Tibial nerve (tissue), 4 donors: ENCODE measurements around the gene UBE2G2. TPM values are rescaled to one million over a fixed set of nuclear protein-coding genes. Genes with fewer than 3 reads are reported as not detected.

Experiments
- DNase-seq, 2 donors: peaks; one replicate each; pipeline ENCODE4 v3.0.0-alpha.2; 2019; ENCODE audit warnings: low spot score in 2 of 2
- H3K27ac ChIP-seq, 4 donors: fragments of 200-600 bp; sonication (generic) in 3 of 4; one replicate each; pipeline ENCODE4 v1.5.1; 2017 to 2019; ENCODE audit warnings: mild to moderate bottlenecking in 1 of 4
- H3K27me3 ChIP-seq, 2 donors: fragments of 200-600 bp; sonication (generic) in 1 of 2; one replicate each; pipeline versions ENCODE4 v1.5.1 to v1.6.0; 2017 to 2019
- H3K36me3 ChIP-seq, 3 donors: fragments of 200-600 bp; sonication (generic); one replicate each; pipeline ENCODE4 v1.5.1; 2018 to 2019
- H3K4me1 ChIP-seq, 4 donors: fragments of 200-600 bp; sonication (generic) in 3 of 4; one replicate each; pipeline ENCODE4 v1.5.1; 2017 to 2019
- H3K4me3 ChIP-seq, 4 donors: fragments of 200-600 bp; sonication (generic) in 3 of 4; one replicate each; pipeline ENCODE4 v1.5.1; 2017 to 2019; ENCODE audit warnings: mild to moderate bottlenecking in 1 of 4, moderate library complexity in 1 of 4
- H3K9me3 ChIP-seq, 4 donors: fragments of 200-600 bp; sonication (generic) in 3 of 4; one replicate each; pipeline ENCODE4 v1.5.1; 2017 to 2019
- EP300 ChIP-seq, 2 donors: sonication (generic); formaldehyde crosslinking; IDR thresholded peaks; one replicate each; pipeline ENCODE4 v1.6.1; 2017; ENCODE audit warnings: antibody characterized with exemption in 2 of 2, mild to moderate bottlenecking in 1 of 2
- POLR2A ChIP-seq, 2 donors: fragments of 450-650 bp; IDR thresholded peaks; one replicate each; pipeline ENCODE4 v1.6.1; 2017; ENCODE audit warnings: antibody characterized with exemption in 2 of 2, mild to moderate bottlenecking in 2 of 2, moderate library complexity in 2 of 2
- WGBS, 2 donors: methylation state at CpG; one replicate each; pipeline ENCODE4 v1.1.5; 2018; 5-methylcytosine and 5-hydroxymethylcytosine counted together
- total RNA-seq, 4 donors: library from RNA; depleted of rRNA; stranded (reverse); fragments of >200 nt; gene quantifications; one replicate each; pipeline ENCODE4 v1.1.0, GENCODE V29; 2016
- TF ChIP-seq, protein P1 (sequence below), 5 experiments: fragments of 200-600 bp in 3 of 5; fragments of 450-650 bp in 2 of 5; sonication (generic) in 3 of 5; IDR thresholded peaks; one replicate each; pipeline ENCODE4 v1.5.1; 2016 to 2019; ENCODE audit warnings: antibody characterized with exemption in 5 of 5, mild to moderate bottlenecking in 3 of 5, moderate library complexity in 2 of 5

UBE2G2 gene
- total RNA-seq, 4 donors from 2014 or later, result 89.4 to 165 (median 99.3) TPM

GRCh38 chr21:44762221-44763049, 39.2 kb downstream of the UBE2G2 start:
- Histone ChIP-seq H3K4me1 (peaks cover 0 to 6% (median 0%) of the 10 kb centered on the region in 4 donors), H3K27ac (no peak overlapping the region), H3K4me3 (no peak overlapping the region), H3K36me3 (no peaks in the 10 kb centered on the region), H3K27me3 (no peaks in the 10 kb centered on the region), H3K9me3 (peaks cover 0 to 8% (median 0%) of the 10 kb centered on the region in 4 donors)
- DNase-seq, result no peak
- TF ChIP-seq EP300 (IDR thresholded peaks at IDR 0.05) (no peak), POLR2A (IDR thresholded peaks at IDR 0.05) (no peak)
- TF ChIP-seq, protein P1, sequence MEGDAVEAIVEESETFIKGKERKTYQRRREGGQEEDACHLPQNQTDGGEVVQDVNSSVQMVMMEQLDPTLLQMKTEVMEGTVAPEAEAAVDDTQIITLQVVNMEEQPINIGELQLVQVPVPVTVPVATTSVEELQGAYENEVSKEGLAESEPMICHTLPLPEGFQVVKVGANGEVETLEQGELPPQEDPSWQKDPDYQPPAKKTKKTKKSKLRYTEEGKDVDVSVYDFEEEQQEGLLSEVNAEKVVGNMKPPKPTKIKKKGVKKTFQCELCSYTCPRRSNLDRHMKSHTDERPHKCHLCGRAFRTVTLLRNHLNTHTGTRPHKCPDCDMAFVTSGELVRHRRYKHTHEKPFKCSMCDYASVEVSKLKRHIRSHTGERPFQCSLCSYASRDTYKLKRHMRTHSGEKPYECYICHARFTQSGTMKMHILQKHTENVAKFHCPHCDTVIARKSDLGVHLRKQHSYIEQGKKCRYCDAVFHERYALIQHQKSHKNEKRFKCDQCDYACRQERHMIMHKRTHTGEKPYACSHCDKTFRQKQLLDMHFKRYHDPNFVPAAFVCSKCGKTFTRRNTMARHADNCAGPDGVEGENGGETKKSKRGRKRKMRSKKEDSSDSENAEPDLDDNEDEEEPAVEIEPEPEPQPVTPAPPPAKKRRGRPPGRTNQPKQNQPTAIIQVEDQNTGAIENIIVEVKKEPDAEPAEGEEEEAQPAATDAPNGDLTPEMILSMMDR (IDR thresholded peaks at IDR 0.05), result no peak
- whole genome bisulfite sequencing, 2 donors, result 86 to 90% methylated on average over 22 to 24 of the region's 24 CpGs

- WGBS, 2 donors, result 79 to 89% methylated on average over 9 to 14 of the region's 14 CpGs
- no peak for DNase-seq
Measured at GRCh38 chr21:44761747-44762208, 39.8 kb downstream of the UBE2G2 start.

DNA sequence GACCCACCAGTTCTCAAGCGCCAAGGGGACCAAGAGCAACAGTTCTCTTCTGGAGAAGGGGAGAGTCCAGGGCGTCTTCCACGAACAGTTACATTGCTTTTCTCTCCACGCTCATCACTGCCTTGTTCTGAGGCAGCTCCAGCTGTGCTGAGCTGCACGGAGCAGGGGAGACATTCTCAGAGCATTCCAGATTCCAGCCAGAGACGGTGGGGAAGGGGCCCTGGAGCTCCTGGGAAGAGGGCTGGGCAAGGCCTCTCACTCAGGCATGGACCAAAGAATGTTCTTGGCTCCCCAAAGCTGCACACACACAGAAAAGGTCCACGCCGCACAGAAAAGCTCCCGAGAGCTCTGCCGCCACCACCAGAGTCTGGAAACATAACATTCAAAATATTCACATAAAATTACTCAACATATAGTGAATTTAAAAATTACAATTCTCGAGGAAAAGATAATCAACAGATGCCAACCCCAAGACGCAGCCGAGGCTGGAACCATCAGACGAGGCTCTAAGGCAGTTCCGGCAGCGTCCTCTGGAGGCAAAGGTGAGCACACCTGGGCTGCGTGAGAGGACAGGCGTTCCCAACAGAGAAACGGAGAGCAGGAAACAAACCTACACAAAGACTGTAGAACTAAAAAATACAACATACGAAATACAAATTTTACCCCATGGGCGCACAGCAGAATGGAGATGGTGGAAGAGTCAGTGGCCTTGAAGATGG, 40.5 kb downstream of the UBE2G2 start:
- H3K4me3 ChIP-seq, result no peak overlapping the region
- no peaks in the 10 kb centered on the region for H3K36me3 ChIP-seq
- peaks cover 0 to 6% (median 0%) of the 10 kb centered on the region in 4 donors for H3K4me1 ChIP-seq
- no peaks in the 10 kb centered on the region for H3K27me3 ChIP-seq
- DNase-seq, result no peak
- H3K27ac ChIP-seq, result no peak overlapping the region
- H3K9me3 ChIP-seq, result peaks cover 0 to 14% (median 0%) of the 10 kb centered on the region in 4 donors
- 55 to 67% methylated on average over 21 of the region's 21 CpGs for WGBS, 2 donors
- TF ChIP-seq POLR2A (IDR thresholded peaks at IDR 0.05) (no peak), EP300 (IDR thresholded peaks at IDR 0.05) (no peak)
- TF ChIP-seq, protein P1 (IDR thresholded peaks at IDR 0.05), result peak in 1 of 5 experiments; percentile 22

More at GRCh38 chr21:44761747-44762208, 39.8 kb downstream of the UBE2G2 start:
- H3K36me3 ChIP-seq, result no peaks in the 10 kb centered on the region
- H3K9me3 ChIP-seq, result peaks cover 0 to 12% (median 0%) of the 10 kb centered on the region in 4 donors
- no peak overlapping the region for H3K27ac ChIP-seq
- no peak overlapping the region for H3K4me3 ChIP-seq
- H3K4me1 ChIP-seq, result peaks cover 0 to 6% (median 0%) of the 10 kb centered on the region in 4 donors
- no peaks in the 10 kb centered on the region for H3K27me3 ChIP-seq
- TF ChIP-seq, protein P1 (IDR thresholded peaks at IDR 0.05), result no peak
- no peak for TF ChIP-seq EP300 (IDR thresholded peaks at IDR 0.05)
- TF ChIP-seq POLR2A (IDR thresholded peaks at IDR 0.05), result no peak

DNA sequence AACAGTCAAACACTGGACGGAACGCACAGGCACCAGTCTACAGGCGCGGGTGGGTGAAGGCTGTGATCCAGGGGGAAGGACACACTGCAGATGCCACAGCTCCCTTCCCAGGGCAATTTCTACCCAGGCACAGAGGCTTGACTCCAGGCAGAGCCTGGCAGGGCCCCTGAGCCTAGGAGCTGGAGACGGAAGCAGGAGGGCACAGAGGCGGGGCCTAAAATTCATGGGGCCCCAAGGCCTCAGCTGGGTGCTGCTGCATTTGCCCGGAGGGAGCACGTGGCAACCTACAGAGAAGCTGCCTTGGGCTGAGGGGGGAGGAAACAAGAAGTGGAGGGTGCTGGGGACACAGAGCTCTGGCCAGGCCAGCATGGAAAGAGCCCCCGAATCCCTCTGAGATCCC, 41.2 kb downstream of the UBE2G2 start:
- no peaks in the 10 kb centered on the region for H3K36me3 ChIP-seq
- no peak overlapping the region for H3K27ac ChIP-seq
- no peak for TF ChIP-seq EP300 (IDR thresholded peaks at IDR 0.05)
- TF ChIP-seq POLR2A (IDR thresholded peaks at IDR 0.05), result no peak
- TF ChIP-seq, protein P1 (IDR thresholded peaks at IDR 0.05), result no peak
- H3K4me3 ChIP-seq, result no peak overlapping the region
- no peaks in the 10 kb centered on the region for H3K27me3 ChIP-seq
- no peak for DNase-seq
- H3K4me1 ChIP-seq, result no peaks in the 10 kb centered on the region
- 79 to 85% methylated on average over 9 of the region's 9 CpGs for WGBS, 2 donors
- H3K9me3 ChIP-seq, result peaks cover 0 to 20% (median 0%) of the 10 kb centered on the region in 4 donors
